HCT116 (cell line): ENCODE results near the gene UPF2. TPM values are rescaled to one million over a fixed set of nuclear protein-coding genes. Genes with fewer than 3 reads are reported as not detected.

ENCODE experiments used
- ATAC-seq: fragments of 200-7000 bp; cut with Tn5 transposase; 2 replicates; pipeline ENCODE4 v1.9.1; 2020; ENCODE audit warnings: mild to moderate bottlenecking, moderate library complexity
- BruUV-seq: library from RNA; stranded (reverse); fragments of 400-500 nt; replicated peaks from 2 replicates; lab custom pipeline; 2021; lab: Mats Ljungman, UMichigan
- CTCF ChIA-PET: fragments of 300-600 bp; sonication (Branson Sonifier 250); formaldehyde crosslinking; loops from one replicate; lab custom pipeline; 2021; ENCODE audit warnings: antibody characterized with exemption; lab: Charles Lee
- POLR2A ChIA-PET: fragments of 300-600, 350-600 bp; sonication (Branson Sonifier 250); formaldehyde crosslinking; loops from one replicate; lab custom pipeline; 2021; ENCODE audit warnings: antibody characterized with exemption; lab: Charles Lee
- RAD21 ChIA-PET, 2 experiments: fragments of 300-600 bp; sonication (Branson Sonifier 250); formaldehyde crosslinking; loops; one replicate each; lab custom pipeline; 2023; ENCODE audit warnings: low total read pairs in 2 of 2; ENCODE audit not compliant: uncharacterized antibody in 2 of 2, unreplicated experiment in 2 of 2, low non-redundant PET in 1 of 2; lab: Charles Lee
- DNase-seq: peaks from one replicate; pipeline ENCODE4 v3.0.0-alpha.2; 2010; ENCODE audit warnings: low read depth, low spot score
- H2AFZ ChIP-seq: fragments of 200-600 bp; shearing (Covaris generic), sonication (generic); 2 replicates; pipeline ENCODE4 v1.6.1; 2017; ENCODE audit warnings: low read depth, mixed run types, mixed read lengths, antibody characterized with exemption, low read length; ENCODE audit not compliant: poor library complexity, severe bottlenecking
- H3K27ac ChIP-seq: 2 replicates; pipeline ENCODE4 v1.5.1; 2012; ENCODE audit warnings: low read depth, low read length
- H3K27me3 ChIP-seq: fragments of 200-600 bp; sonication (generic); 2 replicates; pipeline ENCODE4 v1.6.1; 2016; ENCODE audit warnings: mixed run types, low read length, mixed read lengths; ENCODE audit not compliant: insufficient read depth
- H3K36me3 ChIP-seq, 2 experiments: fragments of 200-500 bp in 1 of 2; fragments of 200-600 bp in 1 of 2; sonication (Bioruptor generic) in 1 of 2; sonication (generic) in 1 of 2; 2 replicates each; pipeline versions ENCODE4 v1.5.1 to v1.6.1; 2014 to 2016; ENCODE audit warnings: low read length in 2 of 2, inconsistent platforms in 1 of 2, mixed read lengths in 1 of 2, mixed run types in 1 of 2; ENCODE audit not compliant: insufficient read depth in 2 of 2, control insufficient read depth in 1 of 2
- H3K4me1 ChIP-seq, 2 experiments: fragments of 200-600 bp in 1 of 2; sonication (generic) in 1 of 2; 2 replicates each; pipeline versions ENCODE4 v1.5.1 to v1.6.1; 2012 to 2017; ENCODE audit warnings: low read length in 2 of 2, inconsistent platforms in 1 of 2, mild to moderate bottlenecking in 1 of 2, mixed read lengths in 1 of 2, mixed run types in 1 of 2, moderate library complexity in 1 of 2; ENCODE audit not compliant: insufficient read depth in 2 of 2, control insufficient read depth in 1 of 2
- H3K4me2 ChIP-seq: fragments of 200-600 bp; sonication (generic); 2 replicates; pipeline ENCODE4 v1.6.1; 2017; ENCODE audit warnings: mixed run types, low read length, mixed read lengths
- H3K4me3 ChIP-seq, 2 experiments: fragments of 200-600 bp in 1 of 2; sonication (generic) in 1 of 2; replicated peaks in 1 of 2; 2 replicates each; pipeline ENCODE4 v1.5.1; 2011 to 2016; ENCODE audit warnings: low read length in 2 of 2, control low read depth in 1 of 2, low read depth in 1 of 2, mild to moderate bottlenecking in 1 of 2, mixed read lengths in 1 of 2, mixed run types in 1 of 2
- H3K79me2 ChIP-seq: fragments of 200-600 bp; sonication (generic); 2 replicates; pipeline ENCODE4 v1.6.1; 2017; ENCODE audit warnings: mild to moderate bottlenecking, mixed run types, low read length, moderate library complexity, mixed read lengths; ENCODE audit not compliant: insufficient read depth
- H3K9ac ChIP-seq: fragments of 200-600 bp; sonication (generic); 2 replicates; pipeline ENCODE4 v1.6.1; 2016; ENCODE audit warnings: low read length, mixed read lengths
- H3K9me2 ChIP-seq: fragments of 200-600 bp; sonication (generic), shearing (Covaris generic); 2 replicates; pipeline ENCODE4 v1.6.1; 2017; ENCODE audit warnings: mixed run types, mild to moderate bottlenecking, moderate library complexity; ENCODE audit not compliant: insufficient read depth
- H3K9me3 ChIP-seq, 2 experiments: fragments of 200-500 bp in 1 of 2; fragments of 200-600 bp in 1 of 2; sonication (Bioruptor generic) in 1 of 2; sonication (generic) in 1 of 2; 2 replicates each; pipeline ENCODE4 v1.6.1; 2014 to 2017; ENCODE audit warnings: low read length in 2 of 2, mixed read lengths in 2 of 2, inconsistent platforms in 1 of 2, low read depth in 1 of 2, mild to moderate bottlenecking in 1 of 2, mixed run types in 1 of 2, moderate library complexity in 1 of 2; ENCODE audit not compliant: control insufficient read depth in 1 of 2, insufficient read depth in 1 of 2
- H4K20me1 ChIP-seq: fragments of 200-600 bp; sonication (generic), shearing (Covaris generic); 2 replicates; pipeline ENCODE4 v1.6.1; 2017; ENCODE audit warnings: mixed run types, mild to moderate bottlenecking, moderate library complexity; ENCODE audit not compliant: insufficient read depth
- CEBPB ChIP-seq: IDR thresholded peaks from 2 replicates; pipeline ENCODE4 v1.6.1; 2012; ENCODE audit warnings: low read depth
- EZH2 ChIP-seq: fragments of 200-600 bp; sonication (generic); IDR thresholded peaks from 2 replicates; pipeline ENCODE4 v1.6.1; 2017; ENCODE audit warnings: antibody characterized with exemption, mixed run types
- FOSL1 ChIP-seq: IDR thresholded peaks from 2 replicates; pipeline ENCODE4 v1.6.1; 2012; ENCODE audit warnings: low read depth
- SP1 ChIP-seq: IDR thresholded peaks from 2 replicates; pipeline ENCODE4 v1.6.1; 2012; ENCODE audit warnings: low read depth
- SRF ChIP-seq: IDR thresholded peaks from 2 replicates; pipeline ENCODE4 v1.6.1; 2012; ENCODE audit warnings: low read depth
- ZFX ChIP-seq: fragments of 450-650 bp; IDR thresholded peaks from 2 replicates; pipeline ENCODE4 v1.6.1; 2017
- intact Hi-C: fragments of 100-400 bp; cut with micrococcal nuclease; formaldehyde crosslinking; loops from 2 replicates; pipeline ENCODE4 v1.10.0; 2022
- total RNA-seq: library from RNA; stranded (reverse); gene quantifications from one replicate; pipeline ENCODE4 v1.2.1, GENCODE V29; 2021; ENCODE audit not compliant: unreplicated experiment
- TF ChIP-seq, protein P1 (sequence below): IDR thresholded peaks from 2 replicates; pipeline ENCODE4 v1.6.1; 2011; ENCODE audit warnings: mild to moderate bottlenecking, low read length, moderate library complexity; ENCODE audit not compliant: insufficient replicate concordance; ENCODE audit errors: extremely low read depth
- TF ChIP-seq, protein P2 (sequence below): IDR thresholded peaks from 2 replicates; pipeline ENCODE4 v1.6.1; 2012
- TF ChIP-seq, protein P3 (sequence below): IDR thresholded peaks from 2 replicates; pipeline ENCODE4 v1.6.1; 2012
- TF ChIP-seq, protein P4 (sequence below), 3 experiments: fragments of 200-600 bp in 1 of 3; sonication (generic) in 1 of 3; IDR thresholded peaks in 2 of 3; conservative IDR thresholded peaks in 1 of 3; 2 replicates each; pipeline ENCODE4 v1.5.1; 2012 to 2017; ENCODE audit warnings: low read depth in 2 of 3, low read length in 2 of 3, antibody characterized with exemption in 1 of 3, borderline replicate concordance in 1 of 3, control low read depth in 1 of 3, mild to moderate bottlenecking in 1 of 3, mixed read lengths in 1 of 3, mixed run types in 1 of 3, moderate library complexity in 1 of 3; ENCODE audit not compliant: insufficient read depth in 1 of 3

Gene UPF2
- total RNA-seq, 1 experiment from 2014 or later = 27.3 TPM

DNA sequence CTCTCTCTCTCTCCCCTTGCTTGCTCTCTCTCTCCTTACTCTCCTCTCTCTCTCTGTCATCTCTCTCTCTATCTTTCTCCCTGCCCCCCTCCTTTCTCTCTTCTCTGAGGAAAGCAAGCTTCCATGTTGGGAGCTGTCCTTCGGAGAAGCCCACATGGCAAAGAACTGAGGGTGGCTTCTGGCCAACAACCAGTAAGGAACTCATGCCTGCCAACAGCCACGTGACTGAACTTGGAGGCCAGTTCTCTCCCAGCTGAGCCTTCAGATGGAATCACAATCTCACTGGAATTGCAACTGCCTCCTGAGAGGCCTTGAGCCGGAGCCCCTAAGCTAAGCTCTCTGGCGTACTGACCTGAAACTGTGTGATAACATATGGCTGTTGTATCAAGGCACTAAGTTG is 14.1 kb upstream of the UPF2 start (continued):
- TF ChIP-seq, protein P1, sequence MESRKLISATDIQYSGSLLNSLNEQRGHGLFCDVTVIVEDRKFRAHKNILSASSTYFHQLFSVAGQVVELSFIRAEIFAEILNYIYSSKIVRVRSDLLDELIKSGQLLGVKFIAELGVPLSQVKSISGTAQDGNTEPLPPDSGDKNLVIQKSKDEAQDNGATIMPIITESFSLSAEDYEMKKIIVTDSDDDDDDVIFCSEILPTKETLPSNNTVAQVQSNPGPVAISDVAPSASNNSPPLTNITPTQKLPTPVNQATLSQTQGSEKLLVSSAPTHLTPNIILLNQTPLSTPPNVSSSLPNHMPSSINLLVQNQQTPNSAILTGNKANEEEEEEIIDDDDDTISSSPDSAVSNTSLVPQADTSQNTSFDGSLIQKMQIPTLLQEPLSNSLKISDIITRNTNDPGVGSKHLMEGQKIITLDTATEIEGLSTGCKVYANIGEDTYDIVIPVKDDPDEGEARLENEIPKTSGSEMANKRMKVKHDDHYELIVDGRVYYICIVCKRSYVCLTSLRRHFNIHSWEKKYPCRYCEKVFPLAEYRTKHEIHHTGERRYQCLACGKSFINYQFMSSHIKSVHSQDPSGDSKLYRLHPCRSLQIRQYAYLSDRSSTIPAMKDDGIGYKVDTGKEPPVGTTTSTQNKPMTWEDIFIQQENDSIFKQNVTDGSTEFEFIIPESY = no peak
- TF ChIP-seq SP1 (no peak), CEBPB (no peak), FOSL1 (no peak), EZH2 (no peak), ZFX (no peak)
- TF ChIP-seq, protein P2, sequence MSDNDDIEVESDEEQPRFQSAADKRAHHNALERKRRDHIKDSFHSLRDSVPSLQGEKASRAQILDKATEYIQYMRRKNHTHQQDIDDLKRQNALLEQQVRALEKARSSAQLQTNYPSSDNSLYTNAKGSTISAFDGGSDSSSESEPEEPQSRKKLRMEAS = no peak

DNA sequence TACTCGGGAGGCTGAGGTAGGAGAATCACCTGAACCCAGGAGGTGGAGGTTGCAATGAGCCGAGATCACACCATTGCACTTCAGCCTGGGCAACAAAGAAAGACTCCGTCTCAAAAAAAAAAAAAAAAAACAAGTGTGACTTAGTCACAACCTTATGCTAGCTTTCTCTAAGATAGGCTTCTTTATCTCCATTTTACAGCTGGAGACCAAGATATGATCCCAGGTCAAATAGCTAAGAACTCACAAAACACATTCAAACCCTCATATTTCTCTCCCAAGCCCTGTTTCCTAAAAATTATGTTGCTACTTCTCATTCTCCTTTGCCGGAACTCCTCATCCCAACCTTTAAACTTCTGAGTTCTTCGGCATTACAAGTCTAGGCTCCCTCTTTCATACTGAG is 13.1 kb upstream of the UPF2 start:
- POLR2A ChIA-PET = interaction anchor here (0.7 kb wide), 1 partner anchor 13 kb away, joined by 3 read pairs; the partner anchor contains the start of gene UPF2

More for the DNA sequence above, 13.1 kb upstream of the UPF2 start:
- no peak for ATAC-seq
- no peak for TF ChIP-seq CEBPB
- TF ChIP-seq SRF = no peak
- TF ChIP-seq, protein P3, sequence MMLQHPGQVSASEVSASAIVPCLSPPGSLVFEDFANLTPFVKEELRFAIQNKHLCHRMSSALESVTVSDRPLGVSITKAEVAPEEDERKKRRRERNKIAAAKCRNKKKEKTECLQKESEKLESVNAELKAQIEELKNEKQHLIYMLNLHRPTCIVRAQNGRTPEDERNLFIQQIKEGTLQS = no peak
- TF ChIP-seq, protein P4, sequence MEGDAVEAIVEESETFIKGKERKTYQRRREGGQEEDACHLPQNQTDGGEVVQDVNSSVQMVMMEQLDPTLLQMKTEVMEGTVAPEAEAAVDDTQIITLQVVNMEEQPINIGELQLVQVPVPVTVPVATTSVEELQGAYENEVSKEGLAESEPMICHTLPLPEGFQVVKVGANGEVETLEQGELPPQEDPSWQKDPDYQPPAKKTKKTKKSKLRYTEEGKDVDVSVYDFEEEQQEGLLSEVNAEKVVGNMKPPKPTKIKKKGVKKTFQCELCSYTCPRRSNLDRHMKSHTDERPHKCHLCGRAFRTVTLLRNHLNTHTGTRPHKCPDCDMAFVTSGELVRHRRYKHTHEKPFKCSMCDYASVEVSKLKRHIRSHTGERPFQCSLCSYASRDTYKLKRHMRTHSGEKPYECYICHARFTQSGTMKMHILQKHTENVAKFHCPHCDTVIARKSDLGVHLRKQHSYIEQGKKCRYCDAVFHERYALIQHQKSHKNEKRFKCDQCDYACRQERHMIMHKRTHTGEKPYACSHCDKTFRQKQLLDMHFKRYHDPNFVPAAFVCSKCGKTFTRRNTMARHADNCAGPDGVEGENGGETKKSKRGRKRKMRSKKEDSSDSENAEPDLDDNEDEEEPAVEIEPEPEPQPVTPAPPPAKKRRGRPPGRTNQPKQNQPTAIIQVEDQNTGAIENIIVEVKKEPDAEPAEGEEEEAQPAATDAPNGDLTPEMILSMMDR (IDR thresholded peaks at IDR 0.05 in 2 of 3, conservative IDR thresholded peaks at IDR 0.05 in 1 of 3; ENCODE audit: borderline replicate concordance in 1 of 3, insufficient read depth in 1 of 3, low read depth in 2 of 3, low read length in 2 of 3) = no peak
- Histone ChIP-seq H3K27me3 (no peaks in the 10 kb centered on the region), H3K4me1 (no peaks in the 10 kb centered on the region), H3K9ac (no peak overlapping the region), H3K9me2 (no peaks in the 10 kb centered on the region), H3K27ac (no peak overlapping the region), H3K79me2 (no peaks in the 10 kb centered on the region), H4K20me1 (no peaks in the 10 kb centered on the region), H3K9me3 (no peaks in the 10 kb centered on the region), H3K4me3 (no peak overlapping the region), H3K4me2 (no peak overlapping the region), H2AFZ (no peak overlapping the region), H3K36me3 (no peaks in the 10 kb centered on the region)
- CTCF ChIA-PET = interaction anchor here (1.1 kb wide), 1 partner anchor 13 kb away, joined by 4 read pairs; the partner anchor contains the start of gene UPF2
- DNase-seq = no peak
- intact Hi-C loops = no loop called here
- no TSS peak for BruUV-seq
- RAD21 ChIA-PET = no interaction called here
